ENCODE results near the gene ATRN. TPM values are rescaled to one million over a fixed set of nuclear protein-coding genes. Genes with fewer than 3 reads are reported as not detected.
"Not testable (repeated sequence)": the region's sequence is repeated elsewhere in the genome, so short reads cannot be mapped to it uniquely, and the experiment has no call there.

The ATRN gene
- polyA plus RNA-seq, 3 donors: 54.1 to 54.5 (median 54.2) TPM

- DNase-seq (ENCODE audit: low read depth in 3 of 3, low spot score in 2 of 3): not testable (repeated sequence)
Measured at GRCh38 chr20:3512239-3512638, 41.4 kb downstream of the ATRN start.

- DNase-seq (ENCODE audit: low read depth in 3 of 3, low spot score in 2 of 3): no peak
Measured at GRCh38 chr20:3514012-3514642, 43.3 kb downstream of the ATRN start.

- DNase-seq (ENCODE audit: low read depth in 3 of 3, low spot score in 2 of 3): no peak
Measured at GRCh38 chr20:3515379-3516170, 44.8 kb downstream of the ATRN start.

- no peak for DNase-seq (ENCODE audit: low read depth in 3 of 3, low spot score in 2 of 3)
Measured at GRCh38 chr20:3521852-3522740, 51.3 kb downstream of the ATRN start.

- not testable (repeated sequence) for DNase-seq (ENCODE audit: low read depth in 3 of 3, low spot score in 2 of 3)
Measured at GRCh38 chr20:3524696-3525095, 53.9 kb downstream of the ATRN start.

GRCh38 chr20:3532089-3532615 lies 61.3 kb downstream of the ATRN start:
- no peak for DNase-seq (ENCODE audit: low read depth in 3 of 3, low spot score in 2 of 3)

GRCh38 chr20:3537733-3538132 lies 66.9 kb downstream of the ATRN start:
- not testable (repeated sequence) for DNase-seq (ENCODE audit: low read depth in 3 of 3, low spot score in 2 of 3)

GRCh38 chr20:3539311-3540107 lies 68.7 kb downstream of the ATRN start:
- no peak for DNase-seq (ENCODE audit: low read depth in 3 of 3, low spot score in 2 of 3)

DNA sequence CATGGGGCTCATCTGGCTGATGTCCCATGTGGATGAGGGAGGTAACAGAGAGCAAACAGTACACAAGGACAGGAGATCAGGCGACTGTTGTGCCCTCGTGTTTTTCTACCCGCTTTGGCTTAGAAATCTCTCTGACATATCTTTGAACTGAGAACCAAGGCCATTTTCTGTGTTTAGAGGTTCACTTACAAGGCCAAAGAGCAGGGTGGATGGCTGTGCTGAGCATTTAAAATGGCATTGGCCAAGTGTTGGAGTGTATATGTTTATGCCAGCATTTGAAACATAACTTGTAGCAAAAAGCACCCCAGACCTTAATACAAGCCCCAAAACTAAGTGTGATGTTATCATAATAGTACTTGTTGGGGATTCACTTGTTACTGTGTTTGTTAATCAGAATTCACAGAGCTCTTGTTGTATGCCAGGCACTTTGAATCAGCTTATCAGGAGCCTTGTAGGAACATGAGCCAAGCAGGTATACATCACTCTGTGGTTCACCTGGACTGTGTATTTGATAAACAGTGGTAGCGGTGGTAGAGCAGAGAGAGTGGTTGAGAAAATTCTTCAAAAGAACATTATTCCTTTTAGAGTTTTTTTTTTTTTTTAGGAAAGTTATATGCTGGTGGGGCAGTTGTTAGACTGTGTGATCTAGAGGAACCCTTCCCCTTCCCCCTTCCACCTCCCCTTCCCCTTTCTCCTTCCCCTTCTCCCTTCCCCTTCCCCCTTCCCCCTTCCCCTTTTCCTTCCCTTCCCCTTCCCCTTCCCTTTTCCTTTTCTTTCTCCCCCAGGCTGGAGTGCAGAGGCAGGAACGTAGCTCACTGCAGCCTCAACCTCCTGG lies 71.3 kb downstream of the ATRN start:
- no peak for DNase-seq (ENCODE audit: low read depth in 3 of 3, low spot score in 2 of 3)

GRCh38 chr20:3543901-3544507 lies 73.2 kb downstream of the ATRN start:
- no peak for DNase-seq (ENCODE audit: low read depth in 3 of 3, low spot score in 2 of 3)

DNA sequence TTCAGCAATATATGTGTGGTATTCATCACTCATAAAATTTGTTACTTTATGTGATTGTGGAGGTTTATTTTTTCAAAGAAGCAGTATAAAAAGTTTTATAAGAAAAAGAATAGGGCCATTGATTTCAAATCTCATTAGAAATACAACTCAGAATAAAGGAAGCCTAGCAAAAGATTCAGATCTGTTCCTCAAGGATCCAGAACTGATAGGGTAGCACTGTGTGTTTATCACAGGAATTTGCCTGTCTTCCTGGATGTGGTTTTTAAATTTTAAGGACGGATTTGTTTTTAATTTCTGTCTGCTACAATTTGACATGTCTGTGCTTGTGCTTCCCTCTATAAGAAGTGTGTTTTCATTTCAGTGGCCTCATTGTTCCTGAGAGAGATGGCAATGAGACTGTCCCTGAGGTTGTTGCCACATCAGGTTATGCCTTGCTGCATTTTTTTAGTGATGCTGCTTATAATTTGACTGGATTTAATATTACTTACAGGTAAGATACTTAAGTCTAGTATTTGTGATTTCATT lies 74.6 kb downstream of the ATRN start:
- DNase-seq (ENCODE audit: low read depth in 3 of 3, low spot score in 2 of 3): no peak

DNA sequence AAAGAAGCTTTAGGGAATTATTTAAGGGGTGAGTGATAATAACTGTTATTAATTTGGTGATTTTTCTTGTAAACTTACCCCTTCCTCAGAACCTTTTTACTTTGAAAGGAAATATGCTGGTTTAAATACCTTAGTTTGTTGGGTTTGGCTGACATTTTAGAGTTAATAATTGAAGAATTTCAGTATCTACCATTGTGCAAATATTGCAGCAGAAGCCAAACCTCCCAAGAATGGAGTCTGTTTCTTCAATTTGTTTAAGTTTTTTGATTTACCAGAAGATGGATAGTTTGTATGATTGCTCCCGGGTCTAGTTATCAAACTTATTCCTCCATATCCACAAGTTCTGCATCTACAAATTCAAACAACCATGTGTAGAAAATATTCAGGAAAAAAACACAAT lies 77.1 kb downstream of the ATRN start:
- no peak for DNase-seq (ENCODE audit: low read depth in 3 of 3, low spot score in 2 of 3)

DNA sequence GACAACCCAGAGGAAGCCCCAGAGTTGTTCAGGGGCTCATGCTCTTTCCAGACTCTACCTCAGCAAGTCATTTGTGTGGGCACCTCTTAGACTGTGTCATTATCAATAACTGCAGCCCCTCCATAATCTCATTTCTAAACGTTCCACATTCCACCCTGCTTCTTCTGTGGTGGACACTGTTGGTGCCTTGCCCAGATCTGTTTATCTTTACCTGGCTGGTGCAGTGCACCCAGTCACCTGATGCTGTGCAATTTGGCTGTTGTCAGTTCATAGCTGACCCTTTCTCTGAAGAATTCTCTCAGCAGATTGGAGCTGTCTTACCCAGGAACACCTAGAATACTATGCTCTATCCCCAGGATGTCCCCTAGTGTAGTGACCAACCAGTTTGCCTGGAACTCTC lies 80.0 kb downstream of the ATRN start:
- DNase-seq (ENCODE audit: low read depth in 3 of 3, low spot score in 2 of 3): no peak

GRCh38 chr20:3551681-3552434 lies 81.0 kb downstream of the ATRN start:
- DNase-seq (ENCODE audit: low read depth in 3 of 3, low spot score in 2 of 3): no peak

DNA sequence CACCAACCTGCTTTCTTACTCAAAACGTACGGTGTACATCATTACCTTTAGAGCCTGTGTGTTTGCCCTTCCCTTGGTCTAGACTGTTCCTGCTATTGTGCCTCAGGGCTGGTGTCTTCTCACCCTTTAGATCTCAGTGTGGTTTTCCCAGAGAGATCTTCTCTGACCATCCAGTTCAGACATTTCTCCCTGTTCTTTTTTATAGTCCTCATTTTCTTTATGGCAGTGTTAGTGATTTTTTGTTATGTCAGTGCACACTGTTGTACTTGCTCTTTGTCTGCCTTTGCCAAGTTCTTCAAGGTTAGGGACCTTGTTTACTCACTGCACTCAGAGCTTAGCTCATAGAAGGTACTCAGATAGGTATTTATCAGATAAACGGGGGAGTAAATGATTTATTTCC lies 82.8 kb downstream of the ATRN start:
- no peak for DNase-seq (ENCODE audit: low read depth in 3 of 3, low spot score in 2 of 3)

DNA sequence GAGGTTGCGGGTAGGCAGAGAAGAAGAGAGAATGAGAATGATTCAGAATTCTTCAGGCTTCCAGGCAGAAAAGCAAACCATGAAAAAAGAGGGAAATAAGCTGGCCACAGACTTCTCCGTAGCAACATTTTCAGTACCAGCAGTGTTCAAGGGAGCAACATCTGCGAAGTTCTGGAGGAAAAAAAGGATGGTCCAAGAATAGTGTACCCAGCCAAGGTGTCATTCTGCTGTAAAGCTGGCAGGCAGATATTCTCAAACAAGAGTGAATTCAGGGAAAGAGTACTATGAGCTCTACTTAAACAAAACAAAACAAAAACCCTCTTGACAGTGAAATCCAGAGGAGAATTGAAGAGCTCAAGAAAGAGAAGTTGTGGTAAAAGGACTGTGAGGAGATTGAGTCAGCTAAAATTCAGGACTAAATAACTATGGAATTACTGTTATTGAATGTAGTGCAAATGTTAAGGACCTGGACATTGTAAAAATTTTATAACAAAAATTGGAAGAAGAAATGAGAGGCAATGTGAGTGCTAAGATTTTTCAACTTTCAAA lies 86.5 kb downstream of the ATRN start:
- DNase-seq (ENCODE audit: low read depth in 3 of 3, low spot score in 2 of 3): no peak

GRCh38 chr20:3559231-3559630 lies 88.4 kb downstream of the ATRN start:
- no peak for DNase-seq (ENCODE audit: low read depth in 3 of 3, low spot score in 2 of 3)

GRCh38 chr20:3559637-3560036 lies 88.8 kb downstream of the ATRN start:
- DNase-seq (ENCODE audit: low read depth in 3 of 3, low spot score in 2 of 3): no peak
